BLaER1 (cell line): ENCODE results near the gene IL12RB1.

ENCODE experiments used
- H3K27ac ChIP-seq: shearing (Covaris generic); formaldehyde crosslinking; 2 replicates; pipeline ENCODE4 v1.8.1; 2022
- H3K27me3 ChIP-seq: shearing (Covaris generic); formaldehyde crosslinking; 2 replicates; pipeline ENCODE4 v1.8.1; 2022
- H3K36me3 ChIP-seq: shearing (Covaris generic); formaldehyde crosslinking; 2 replicates; pipeline ENCODE4 v1.8.1; 2022
- H3K4me1 ChIP-seq: shearing (Covaris generic); formaldehyde crosslinking; 2 replicates; pipeline ENCODE4 v1.8.1; 2022
- H3K4me2 ChIP-seq: shearing (Covaris generic); formaldehyde crosslinking; 2 replicates; pipeline ENCODE4 v1.8.1; 2022
- H3K4me3 ChIP-seq: shearing (Covaris generic); formaldehyde crosslinking; 2 replicates; pipeline ENCODE4 v1.8.1; 2022
- H3K9ac ChIP-seq: shearing (Covaris generic); formaldehyde crosslinking; 2 replicates; pipeline ENCODE4 v1.8.1; 2022
- H3K9me3 ChIP-seq: shearing (Covaris generic); formaldehyde crosslinking; 2 replicates; pipeline ENCODE4 v1.8.1; 2022
- H4K20me1 ChIP-seq: shearing (Covaris generic); formaldehyde crosslinking; 2 replicates; pipeline ENCODE4 v1.8.1; 2022
- Cebpa-rat ChIP-seq: shearing (Covaris generic); IDR thresholded peaks from 2 replicates; pipeline ENCODE4 v1.8.1; 2022

Gene IL12RB1

DNA sequence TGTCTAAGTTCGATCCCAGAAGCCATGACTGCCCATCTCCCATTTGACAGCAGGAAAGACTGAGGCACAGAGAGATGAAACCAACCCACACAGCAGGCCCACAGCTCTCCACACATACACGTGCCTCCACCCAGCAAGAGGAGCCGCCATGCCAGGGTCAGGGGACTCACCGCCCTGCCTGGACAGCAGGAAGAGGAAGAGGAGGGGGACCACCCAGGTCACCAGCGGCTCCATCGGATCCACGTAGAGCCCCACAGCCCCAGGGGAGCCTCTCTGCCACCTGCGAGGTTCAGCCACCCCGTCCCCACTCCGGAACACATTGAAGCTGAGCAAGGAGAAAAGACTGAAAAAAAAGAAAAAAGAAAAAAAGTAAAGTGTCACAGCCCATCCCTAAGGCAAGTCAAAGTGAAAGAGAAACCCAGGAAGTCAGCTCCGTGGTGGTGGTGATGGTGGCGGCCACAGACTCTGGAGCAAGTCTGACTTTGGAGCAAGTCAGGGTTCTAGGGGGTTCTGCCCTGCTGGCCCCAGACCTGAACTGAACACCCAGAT, at the start of gene IL12RB1:
TSS of gene IL12RB1 (minus strand) at position 345 of the 549 bp plus-strand sequence. CDS start at position 234, 111 bp downstream.
- peak within 1 kb of the TSS; percentile 58 for H3K4me3 ChIP-seq
- H3K9me3 ChIP-seq, result no peaks in the 10 kb centered on the region
- H3K27ac ChIP-seq, result peak within 1 kb of the TSS; percentile 67
- TF ChIP-seq Cebpa-rat, result no peak
- no peaks in the 10 kb centered on the region for H4K20me1 ChIP-seq
- H3K27me3 ChIP-seq, result no peaks in the 10 kb centered on the region
- peak within 1 kb of the TSS; percentile 84 for H3K4me2 ChIP-seq
- H3K9ac ChIP-seq, result peak within 1 kb of the TSS; percentile 68
- H3K36me3 ChIP-seq, result no peaks in the 10 kb centered on the region
- peaks cover 49% of the 10 kb centered on the region for H3K4me1 ChIP-seq

DNA sequence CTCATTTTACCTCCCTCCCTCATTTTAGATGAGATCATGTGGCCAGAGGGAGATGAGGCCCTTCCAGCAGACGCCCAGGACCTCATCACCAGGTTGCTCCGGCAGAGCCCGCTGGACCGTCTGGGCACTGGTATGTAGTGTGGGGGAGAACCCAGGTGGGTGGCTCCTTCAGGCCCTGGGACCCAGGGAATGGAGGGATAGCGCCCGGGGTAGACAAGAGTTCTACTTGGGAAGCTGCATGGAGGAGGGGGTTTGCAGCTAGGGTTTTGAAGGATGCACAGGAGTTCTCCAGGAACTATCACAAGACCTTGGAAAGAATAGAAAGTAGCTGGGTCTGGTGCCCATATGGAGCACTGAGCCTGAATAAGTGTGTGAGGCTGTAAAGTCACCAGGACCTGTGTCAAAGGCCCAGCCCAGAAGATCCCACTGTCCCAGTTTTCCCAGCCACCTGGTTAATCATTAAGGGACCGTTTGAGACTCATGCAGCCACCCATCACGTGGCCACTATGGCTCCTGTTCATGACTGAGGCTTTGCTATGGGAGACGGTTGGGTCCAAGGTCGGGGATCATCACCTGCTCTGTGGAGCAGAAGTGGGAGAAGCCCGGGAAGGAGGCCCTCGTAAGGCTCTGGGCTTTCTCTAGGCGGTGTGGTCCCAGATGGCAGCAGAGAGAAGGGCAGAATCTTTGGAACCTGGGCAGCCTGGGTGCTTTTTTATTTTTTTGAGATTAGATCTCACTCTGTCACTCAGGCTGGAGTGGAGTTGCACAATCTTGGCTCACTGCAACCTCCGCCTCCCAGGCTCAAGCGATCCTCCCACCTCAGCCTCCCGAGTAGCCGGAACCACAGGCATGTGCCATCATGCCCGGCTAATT, 49.2 kb upstream of the IL12RB1 start:
- Histone ChIP-seq H3K27ac (no peak overlapping the region), H4K20me1 (peaks cover 9% of the 10 kb centered on the region; the same call in 1 of the 2 replicates), H3K9me3 (no peaks in the 10 kb centered on the region), H3K4me3 (no peak overlapping the region), H3K27me3 (no peaks in the 10 kb centered on the region), H3K9ac (no peak overlapping the region), H3K4me2 (no peak overlapping the region), H3K36me3 (peaks cover 96% of the 10 kb centered on the region), H3K4me1 (no peaks in the 10 kb centered on the region)
- TF ChIP-seq Cebpa-rat, result 0 out of 2 replicates have a peak, but pooled peaks have one; percentile 9

DNA sequence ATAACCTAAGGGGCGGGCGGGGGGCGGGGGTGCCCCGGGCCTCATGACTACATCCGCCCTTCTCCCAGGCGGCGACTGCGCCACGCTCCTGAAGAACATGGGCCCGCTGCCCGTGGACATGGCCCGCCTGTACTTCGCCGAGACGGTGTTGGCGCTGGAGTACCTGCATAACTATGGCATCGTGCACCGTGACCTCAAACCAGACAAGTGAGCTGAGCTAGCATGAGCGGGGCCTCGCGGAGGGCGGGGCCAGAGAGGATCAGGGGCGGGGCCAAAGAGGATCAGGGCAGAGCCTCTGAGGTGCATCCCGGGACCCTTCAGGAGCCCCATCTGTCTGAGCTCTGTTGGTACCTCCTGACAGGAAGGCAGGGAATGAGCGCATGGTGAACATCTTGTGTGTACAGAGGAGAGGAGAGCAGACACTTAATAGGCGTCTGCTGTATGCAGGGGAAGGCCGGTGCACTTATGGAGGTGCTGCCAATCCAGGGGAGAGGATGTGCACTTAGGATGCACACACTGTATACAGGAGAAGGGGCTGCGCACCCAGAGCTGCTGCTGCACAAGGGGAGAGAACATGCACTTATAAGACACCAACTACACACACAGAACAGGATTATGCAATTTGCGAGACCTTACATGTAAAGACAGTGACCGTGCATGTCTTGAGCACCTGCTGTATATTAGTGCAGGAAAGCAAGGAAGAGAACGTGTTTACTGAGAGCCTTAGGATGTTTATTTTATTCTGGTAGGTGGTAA, 45.3 kb upstream of the IL12RB1 start:
- Histone ChIP-seq H4K20me1 (peaks cover 12% of the 10 kb centered on the region; the same call in 1 of the 2 replicates), H3K9me3 (no peaks in the 10 kb centered on the region), H3K4me2 (no peak overlapping the region), H3K27ac (no peak overlapping the region), H3K4me1 (no peaks in the 10 kb centered on the region), H3K36me3 (peaks cover 99% of the 10 kb centered on the region), H3K27me3 (no peaks in the 10 kb centered on the region), H3K4me3 (no peak overlapping the region), H3K9ac (no peak overlapping the region)
- no peak for TF ChIP-seq Cebpa-rat

DNA sequence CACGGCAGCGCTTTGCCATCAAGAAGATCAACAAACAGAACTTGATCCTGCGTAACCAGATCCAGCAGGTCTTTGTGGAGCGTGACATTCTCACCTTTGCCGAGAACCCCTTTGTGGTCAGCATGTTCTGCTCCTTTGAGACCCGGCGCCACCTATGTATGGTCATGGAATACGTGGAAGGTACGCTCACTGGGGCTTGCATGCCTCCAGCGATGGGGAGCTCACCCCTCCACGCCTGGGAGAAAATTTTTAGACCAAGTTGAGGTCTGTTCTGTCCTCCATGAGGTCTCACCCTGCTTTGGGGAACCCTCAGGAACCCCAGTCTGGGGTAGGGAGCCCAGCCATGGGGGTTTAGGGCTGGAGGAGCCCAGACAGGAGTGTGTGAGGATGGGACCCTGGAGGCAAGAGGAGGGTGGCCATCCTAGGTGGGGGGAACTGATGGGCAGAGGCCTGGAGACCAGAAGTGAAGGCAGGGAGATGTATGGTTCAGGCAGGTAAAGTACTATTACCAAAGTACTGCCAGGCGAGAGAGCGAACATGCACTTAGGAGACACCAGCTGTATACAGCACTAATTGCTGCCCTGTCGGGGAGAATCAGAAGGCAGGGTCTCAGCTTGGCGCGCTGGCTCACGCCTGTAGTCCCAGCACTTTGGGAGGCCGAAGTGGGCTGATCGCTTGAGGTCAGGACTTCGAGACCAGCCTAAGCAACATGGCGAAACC, 43.9 kb upstream of the IL12RB1 start:
- Histone ChIP-seq H4K20me1 (peaks cover 12% of the 10 kb centered on the region; the same call in 1 of the 2 replicates), H3K27ac (no peak overlapping the region), H3K9me3 (no peaks in the 10 kb centered on the region), H3K36me3 (peaks cover 95% of the 10 kb centered on the region), H3K9ac (no peak overlapping the region), H3K27me3 (no peaks in the 10 kb centered on the region), H3K4me1 (no peaks in the 10 kb centered on the region), H3K4me3 (no peak overlapping the region), H3K4me2 (no peak overlapping the region)
- TF ChIP-seq Cebpa-rat, result no peak

DNA sequence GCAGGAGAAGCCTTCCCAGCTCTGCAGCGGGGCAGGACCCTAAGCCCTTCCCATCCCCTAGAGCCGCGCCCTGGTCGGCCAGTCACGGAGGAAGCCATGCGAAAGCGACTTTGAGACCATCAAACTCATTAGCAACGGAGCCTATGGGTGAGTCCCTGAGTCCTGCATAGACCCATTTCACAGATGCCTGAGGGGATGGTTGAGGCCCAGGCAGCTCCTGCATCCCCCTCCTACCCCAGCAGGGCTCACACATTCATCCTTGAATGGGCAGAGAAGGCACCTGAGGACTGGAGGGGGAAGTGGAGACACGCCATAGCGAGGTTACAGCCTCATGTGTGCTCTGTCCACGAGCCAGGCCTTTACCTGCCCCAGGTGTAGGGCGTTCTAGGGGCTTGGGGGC, 42.1 kb upstream of the IL12RB1 start:
- Histone ChIP-seq H3K36me3 (peaks cover 95% of the 10 kb centered on the region), H3K9ac (no peak overlapping the region)
- TF ChIP-seq Cebpa-rat, result no peak

DNA sequence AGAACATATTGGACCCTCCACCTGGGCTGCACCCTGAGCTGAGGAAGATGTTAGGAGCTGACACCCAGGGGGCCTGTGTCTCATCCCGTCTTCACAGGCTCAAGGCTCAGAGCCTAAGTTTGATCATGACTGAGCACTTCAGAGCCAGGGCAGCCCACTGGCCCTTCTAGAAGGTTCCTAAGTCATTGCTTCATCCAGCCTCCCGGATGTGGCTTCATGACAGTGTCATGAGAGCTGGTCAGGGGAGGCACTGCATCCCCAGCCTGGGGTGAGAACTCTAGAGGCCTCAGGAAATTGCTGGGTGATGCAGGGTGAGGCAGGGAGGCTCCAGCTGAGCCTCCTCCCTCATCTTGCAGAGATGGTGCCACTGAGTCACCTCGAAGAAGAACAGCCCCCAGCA, 41.3 kb upstream of the IL12RB1 start:
- no peak overlapping the region for H3K9ac ChIP-seq
- no peak overlapping the region for H3K27ac ChIP-seq
- H3K4me3 ChIP-seq, result no peak overlapping the region
- no peaks in the 10 kb centered on the region for H3K9me3 ChIP-seq
- no peak overlapping the region for H3K4me2 ChIP-seq
- H3K4me1 ChIP-seq, result peaks cover 6% of the 10 kb centered on the region
- H3K36me3 ChIP-seq, result peaks cover 95% of the 10 kb centered on the region
- H3K27me3 ChIP-seq, result no peaks in the 10 kb centered on the region
- peaks cover 17% of the 10 kb centered on the region for H4K20me1 ChIP-seq
- TF ChIP-seq Cebpa-rat, result no peak

More for the DNA sequence above, 42.1 kb upstream of the IL12RB1 start:
- peaks cover 12% of the 10 kb centered on the region; the same call in 1 of the 2 replicates for H4K20me1 ChIP-seq
- no peak overlapping the region for H3K4me3 ChIP-seq
- no peaks in the 10 kb centered on the region for H3K9me3 ChIP-seq
- no peaks in the 10 kb centered on the region for H3K4me1 ChIP-seq
- no peak overlapping the region for H3K27ac ChIP-seq
- H3K27me3 ChIP-seq, result no peaks in the 10 kb centered on the region
- H3K4me2 ChIP-seq, result no peak overlapping the region

DNA sequence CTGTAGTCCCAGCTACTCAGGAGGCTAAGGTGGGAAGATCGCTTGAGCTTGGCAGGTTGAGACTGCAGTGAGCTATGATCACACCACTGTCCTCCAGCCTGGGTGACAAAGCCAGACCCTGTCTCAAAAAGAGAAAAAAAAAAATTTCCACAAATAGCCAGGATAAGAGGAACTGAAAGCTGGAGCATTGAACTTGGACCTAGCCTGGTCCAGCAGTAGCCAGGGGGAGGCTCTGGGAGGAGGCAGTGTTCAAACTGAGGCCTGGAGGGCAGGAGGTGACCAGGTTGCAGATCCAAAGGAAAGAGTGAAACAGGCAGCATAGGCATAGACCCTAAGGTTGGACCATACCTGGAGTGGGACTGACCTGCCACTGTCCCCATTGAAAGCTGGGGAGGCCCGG, 39.4 kb upstream of the IL12RB1 start:
- peaks cover 96% of the 10 kb centered on the region for H3K36me3 ChIP-seq

DNA sequence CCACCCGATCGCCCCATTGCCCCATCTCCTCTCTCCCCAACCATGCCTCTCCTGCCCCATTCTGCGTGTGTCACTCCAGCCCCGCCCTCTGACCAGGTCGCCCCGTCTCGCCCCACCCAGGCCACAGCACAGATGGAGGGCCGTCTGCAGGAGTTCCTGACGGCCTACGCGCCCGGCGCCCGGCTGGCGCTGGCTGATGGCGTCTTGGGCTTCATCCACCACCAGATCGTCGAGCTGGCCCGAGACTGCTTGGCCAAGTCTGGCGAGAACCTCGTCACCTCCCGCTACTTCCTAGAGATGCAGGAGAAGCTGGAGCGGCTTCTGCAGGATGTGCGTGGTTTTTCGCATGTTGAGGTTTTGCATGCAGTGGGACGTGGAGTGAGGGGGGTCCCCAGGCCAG, 37.1 kb upstream of the IL12RB1 start:
- no peak overlapping the region for H3K9ac ChIP-seq
- no peak for TF ChIP-seq Cebpa-rat

More for the DNA sequence above, 39.4 kb upstream of the IL12RB1 start:
- Histone ChIP-seq H3K9ac (no peak overlapping the region), H3K27ac (no peak overlapping the region), H3K4me2 (no peak overlapping the region), H4K20me1 (peaks cover 36% of the 10 kb centered on the region), H3K4me1 (peaks cover 16% of the 10 kb centered on the region), H3K27me3 (no peaks in the 10 kb centered on the region), H3K4me3 (no peak overlapping the region), H3K9me3 (no peaks in the 10 kb centered on the region)
- no peak for TF ChIP-seq Cebpa-rat

More for the DNA sequence above, 37.1 kb upstream of the IL12RB1 start:
- no peaks in the 10 kb centered on the region for H3K27me3 ChIP-seq
- H3K4me1 ChIP-seq, result peaks cover 27% of the 10 kb centered on the region
- peaks cover 47% of the 10 kb centered on the region for H4K20me1 ChIP-seq
- no peak overlapping the region for H3K4me3 ChIP-seq
- H3K36me3 ChIP-seq, result peaks cover 87% of the 10 kb centered on the region
- H3K4me2 ChIP-seq, result no peak overlapping the region
- H3K9me3 ChIP-seq, result no peaks in the 10 kb centered on the region
- H3K27ac ChIP-seq, result no peak overlapping the region
